K562 (cell line): ENCODE results near the gene ATP6V0A1. TPM values are rescaled to one million over a fixed set of nuclear protein-coding genes. Genes with fewer than 3 reads are reported as not detected.

Experiments
- ATF4 ChIP-seq: fragments of 450-650 bp; formaldehyde crosslinking; IDR thresholded peaks from 2 replicates; pipeline ENCODE4 v1.4.0; 2022; ENCODE audit warnings: mild to moderate bottlenecking, moderate library complexity
- BDP1 ChIP-seq: IDR thresholded peaks from 3 replicates; pipeline ENCODE4 v1.6.1; 2011; ENCODE audit not compliant: insufficient read length, insufficient read depth
- CAMTA2 ChIP-seq: fragments of 250-450 bp; sonication (Bioruptor Pico); conservative IDR thresholded peaks from 2 replicates; pipeline ENCODE4 v1.5.1; 2022
- EHMT2 ChIP-seq: fragments of 450-650 bp; IDR thresholded peaks from 2 replicates; pipeline ENCODE4 v1.6.1; 2018; ENCODE audit warnings: antibody characterized with exemption
- EZH2 ChIP-seq: IDR thresholded peaks from 2 replicates; pipeline ENCODE4 v1.6.1; 2012; ENCODE audit warnings: low read depth, mild to moderate bottlenecking, inconsistent platforms, low read length, borderline replicate concordance
- FOXP1 ChIP-seq: sonication (generic); formaldehyde crosslinking; IDR thresholded peaks from 2 replicates; pipeline ENCODE4 v1.8.0; 2022; ENCODE audit warnings: mild to moderate bottlenecking, missing genetic modification reagents
- MECOM ChIP-seq: fragments of 250-450 bp; sonication (Bioruptor Pico); IDR thresholded peaks from 2 replicates; pipeline ENCODE4 v1.8.0; 2022; ENCODE audit warnings: inconsistent platforms
- NFYB ChIP-seq: IDR thresholded peaks from 2 replicates; pipeline ENCODE4 v1.6.1; 2011; ENCODE audit warnings: mild to moderate bottlenecking, moderate library complexity; ENCODE audit not compliant: insufficient read length; ENCODE audit errors: extremely low read depth
- NUFIP1 ChIP-seq: fragments of 450-650 bp; IDR thresholded peaks from 2 replicates; pipeline ENCODE4 v1.6.1; 2018; ENCODE audit not compliant: partially characterized antibody
- POU5F1 ChIP-seq: fragments of 150-350 bp; IDR thresholded peaks from 2 replicates; pipeline ENCODE4 v1.6.1; 2014; ENCODE audit warnings: borderline replicate concordance, low read length, low read depth, mild to moderate bottlenecking; ENCODE audit not compliant: partially characterized antibody
- PYGO2 ChIP-seq: fragments of 450-650 bp; IDR thresholded peaks from 2 replicates; pipeline ENCODE4 v1.6.1; 2016; ENCODE audit warnings: mild to moderate bottlenecking, missing genetic modification characterization, moderate library complexity, missing compliant biosample characterization
- STAT5A ChIP-seq: IDR thresholded peaks from 2 replicates; pipeline ENCODE4 v1.6.1; 2012; ENCODE audit warnings: low read length, inconsistent platforms, borderline replicate concordance
- THAP12 ChIP-seq: fragments of 250-450 bp; sonication (Bioruptor Pico); IDR thresholded peaks from 2 replicates; pipeline ENCODE4 v1.9.0; 2021; ENCODE audit warnings: mild to moderate bottlenecking, inconsistent platforms
- ZNF408 ChIP-seq: fragments of 250-450 bp; sonication (Bioruptor Pico); IDR thresholded peaks from 2 replicates; pipeline ENCODE4 v1.4.0; 2020; ENCODE audit warnings: low read depth, mild to moderate bottlenecking, moderate library complexity
- ZNF592 ChIP-seq: fragments of 450-650 bp; IDR thresholded peaks from 2 replicates; pipeline ENCODE4 v1.6.1; 2017; ENCODE audit warnings: antibody characterized with exemption, mild to moderate bottlenecking
- ZNF778 ChIP-seq: fragments of 450-650 bp; formaldehyde crosslinking; IDR thresholded peaks from 2 replicates; pipeline ENCODE4 v1.4.0; 2020; ENCODE audit warnings: mild to moderate bottlenecking, moderate library complexity
- polyA plus RNA-seq, 8 experiments: library from polyadenylated mRNA; depleted of rRNA in 4 of 8; stranded (reverse) in 5 of 8; unstranded in 3 of 8; fragments of >200 nt; fragmentation: Nextera tagmentation in 2 of 8; fragmentation: Illumina TruSeq in 1 of 8; extraction: Ambion mirVana in 2 of 8; extraction: Trizol in 1 of 8; gene quantifications; 2 replicates each; pipeline versions ENCODE4 v1.2.1 to v1.2.3, GENCODE V29; 2011 to 2014; ENCODE audit warnings: inconsistent platforms in 1 of 8, missing spikeins in 1 of 8
- total RNA-seq, 7 experiments: library from RNA; depleted of rRNA in 6 of 7; stranded (reverse); fragments of >200 nt in 6 of 7; fragmentation: Illumina TruSeq in 2 of 7; extraction: Trizol in 2 of 7; gene quantifications; 2 replicates each; pipeline versions ENCODE4 v1.2.1 to v1.2.3, GENCODE V29; 2011 to 2021; ENCODE audit warnings: low replicate concordance in 1 of 7
- TF ChIP-seq, protein P1 (sequence below), 3 experiments: fragments of 200-800 bp in 1 of 3; fragments of 250-450 bp in 1 of 3; fragments of 450-650 bp in 1 of 3; sonication (Bioruptor Pico) in 1 of 3; sonication (Bioruptor generic) in 1 of 3; formaldehyde crosslinking in 1 of 3; IDR thresholded peaks; 2 replicates each; pipeline versions ENCODE4 v1.6.1 to v1.8.0; 2016 to 2022; ENCODE audit warnings: mild to moderate bottlenecking in 2 of 3, missing genetic modification characterization in 2 of 3, missing compliant biosample characterization in 1 of 3, moderate library complexity in 1 of 3

The ATP6V0A1 gene
- total and polyA plus RNA-seq, 9 of the 15 experiments (the other 6 are each of a cell fraction or from before 2014, with no cell fraction given): 11.8 to 158 (median 75.5) TPM

- no peak for TF ChIP-seq ATF4 (CRISPR knock-in tag)
- peak; percentile 36; the same call in 1 of the 2 replicates for TF ChIP-seq FOXP1 (CRISPR knock-in tag)
- TF ChIP-seq ZNF778 (CRISPR knock-in tag): no peak
- no peak for TF ChIP-seq POU5F1
- no peak for TF ChIP-seq ZNF408 (CRISPR knock-in tag)
- TF ChIP-seq NUFIP1: no peak
- no peak for TF ChIP-seq BDP1
- peak; percentile 68 for TF ChIP-seq ZNF592
- TF ChIP-seq EZH2: no peak
- TF ChIP-seq NFYB: no peak
- TF ChIP-seq CAMTA2: no peak
- TF ChIP-seq PYGO2 (tag): no peak
- TF ChIP-seq THAP12 (CRISPR knock-in tag): no peak
- TF ChIP-seq STAT5A: no peak
- TF ChIP-seq, protein P1, sequence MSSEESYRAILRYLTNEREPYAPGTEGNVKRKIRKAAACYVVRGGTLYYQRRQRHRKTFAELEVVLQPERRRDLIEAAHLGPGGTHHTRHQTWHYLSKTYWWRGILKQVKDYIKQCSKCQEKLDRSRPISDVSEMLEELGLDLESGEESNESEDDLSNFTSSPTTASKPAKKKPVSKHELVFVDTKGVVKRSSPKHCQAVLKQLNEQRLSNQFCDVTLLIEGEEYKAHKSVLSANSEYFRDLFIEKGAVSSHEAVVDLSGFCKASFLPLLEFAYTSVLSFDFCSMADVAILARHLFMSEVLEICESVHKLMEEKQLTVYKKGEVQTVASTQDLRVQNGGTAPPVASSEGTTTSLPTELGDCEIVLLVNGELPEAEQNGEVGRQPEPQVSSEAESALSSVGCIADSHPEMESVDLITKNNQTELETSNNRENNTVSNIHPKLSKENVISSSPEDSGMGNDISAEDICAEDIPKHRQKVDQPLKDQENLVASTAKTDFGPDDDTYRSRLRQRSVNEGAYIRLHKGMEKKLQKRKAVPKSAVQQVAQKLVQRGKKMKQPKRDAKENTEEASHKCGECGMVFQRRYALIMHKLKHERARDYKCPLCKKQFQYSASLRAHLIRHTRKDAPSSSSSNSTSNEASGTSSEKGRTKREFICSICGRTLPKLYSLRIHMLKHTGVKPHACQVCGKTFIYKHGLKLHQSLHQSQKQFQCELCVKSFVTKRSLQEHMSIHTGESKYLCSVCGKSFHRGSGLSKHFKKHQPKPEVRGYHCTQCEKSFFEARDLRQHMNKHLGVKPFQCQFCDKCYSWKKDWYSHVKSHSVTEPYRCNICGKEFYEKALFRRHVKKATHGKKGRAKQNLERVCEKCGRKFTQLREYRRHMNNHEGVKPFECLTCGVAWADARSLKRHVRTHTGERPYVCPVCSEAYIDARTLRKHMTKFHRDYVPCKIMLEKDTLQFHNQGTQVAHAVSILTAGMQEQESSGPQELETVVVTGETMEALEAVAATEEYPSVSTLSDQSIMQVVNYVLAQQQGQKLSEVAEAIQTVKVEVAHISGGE (CRISPR knock-in tag; IDR thresholded peaks at IDR 0.05): no peak
- 0 out of 2 replicates have a peak, but pooled peaks have one; percentile 17 for TF ChIP-seq EHMT2
- no peak for TF ChIP-seq MECOM (CRISPR knock-in tag)
These were observed at the start of gene ATP6V0A1 (continued) for GRCh38 chr17:42458497-42459255.
